GM18507 (cell line): ENCODE results near the gene POLR3C.

Source experiments
- DNase-seq: peaks from one replicate; pipeline ENCODE4 v3.0.0; 2011; ENCODE audit warnings: low read depth; ENCODE audit not compliant: insufficient read length; ENCODE audit errors: extremely low spot score
- FAIRE-seq: peaks from 2 replicates; lab custom pipeline; 2011; peaks lifted over from hg19 to GRCh38; lab: Jason Lieb, UNC

POLR3C gene

DNA sequence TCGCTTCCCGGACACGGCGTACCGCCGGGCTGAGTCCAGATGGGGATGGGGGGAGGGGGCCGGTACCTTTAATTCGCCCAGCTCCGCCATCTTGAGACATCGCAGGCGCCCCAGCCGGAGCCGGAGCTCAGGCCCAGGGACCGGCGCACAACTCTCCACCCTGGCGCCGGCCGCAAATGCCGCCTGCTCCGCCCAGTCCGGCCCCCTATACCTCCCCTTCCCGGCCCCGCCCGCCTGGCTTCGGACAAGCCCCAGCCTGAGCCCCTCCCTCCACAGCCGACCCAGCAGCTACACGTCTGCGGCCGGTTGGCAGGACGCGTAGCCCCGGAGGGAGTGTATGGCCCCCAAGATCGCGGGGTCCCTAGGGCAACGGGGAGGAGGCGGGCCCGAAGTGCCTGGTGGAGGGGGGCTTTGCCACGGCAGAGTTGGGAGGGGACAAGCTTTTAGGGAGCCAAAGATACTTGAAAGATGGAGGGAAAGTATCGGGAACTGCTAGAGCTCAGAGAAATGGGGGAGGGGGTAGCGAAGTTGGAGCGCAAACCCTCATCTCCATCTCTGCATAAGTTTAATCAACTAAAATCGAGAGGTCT lies 35.0 kb downstream of the POLR3C start, which contains the start of gene PIAS3:
Gene PIAS3 (minus strand): TSS at position 181 of the 590 bp plus-strand sequence. CDS start 91 bp downstream, at position 90.
- DNase-seq (peak; percentile 95), FAIRE-seq (peak; percentile 89)

DNA sequence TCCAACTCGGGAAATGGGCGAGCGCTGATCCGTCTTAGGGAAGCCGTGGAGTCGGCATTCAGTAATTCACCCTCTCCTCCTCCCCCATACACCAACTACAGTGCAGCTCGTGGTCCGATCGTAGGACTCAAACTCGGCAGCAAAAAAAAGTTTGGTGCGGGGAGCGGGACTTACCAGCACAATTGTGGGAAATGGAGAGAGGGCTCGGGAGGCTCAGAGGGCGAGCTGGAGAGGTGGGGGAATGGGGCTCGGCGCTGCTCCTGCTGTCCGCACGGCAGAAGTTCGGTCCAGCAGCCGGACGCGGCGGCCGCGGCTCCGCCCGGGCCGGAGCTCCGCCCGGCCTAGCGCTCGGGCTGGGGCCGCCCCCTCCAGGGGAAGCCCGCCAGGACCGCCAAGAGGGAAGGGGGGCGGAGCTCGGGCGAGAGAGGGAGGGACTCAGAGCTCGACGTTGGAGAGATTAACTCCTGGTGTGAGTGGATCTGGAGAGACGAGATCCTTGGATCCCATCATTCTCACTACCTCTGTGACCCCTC lies 35.6 kb downstream of the POLR3C start:
- FAIRE-seq: peak; percentile 87

DNA sequence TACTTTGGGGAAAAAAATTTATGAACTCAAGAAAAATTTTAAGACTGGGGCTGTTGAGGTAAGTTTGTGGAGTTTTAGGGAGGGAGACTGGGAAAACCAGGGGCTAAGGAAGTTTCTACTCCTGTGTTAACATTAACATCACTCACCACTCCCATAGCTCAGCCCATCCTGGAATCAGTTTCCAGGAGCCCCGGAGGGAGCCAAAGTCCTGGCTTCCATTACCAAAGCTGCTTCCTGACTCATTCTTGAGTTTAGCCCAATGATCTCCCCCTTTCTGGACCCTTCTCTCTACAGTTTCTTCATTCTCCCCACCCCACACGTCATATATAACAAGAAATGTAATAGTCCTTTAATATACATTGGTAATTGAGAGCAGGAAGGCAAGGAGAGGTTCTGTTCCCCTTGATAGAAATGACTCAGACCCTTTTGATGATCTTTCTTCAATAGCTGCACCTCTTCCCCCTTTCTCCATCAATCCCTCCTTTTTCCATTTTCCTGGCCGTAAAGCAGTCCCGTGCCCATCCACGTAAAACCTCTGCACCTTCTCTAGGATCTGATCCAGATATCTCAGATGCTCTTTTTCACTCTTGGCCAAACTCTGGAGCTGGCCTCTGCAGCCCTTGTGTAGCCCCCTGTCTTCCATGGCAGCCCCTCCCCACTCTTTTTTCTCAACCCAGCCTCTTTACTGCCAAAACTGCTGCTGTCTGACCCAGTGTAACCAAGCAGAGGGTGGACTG lies 39.5 kb downstream of the POLR3C start:
- no peak for FAIRE-seq
- DNase-seq: no peak

More for the DNA sequence above, 35.6 kb downstream of the POLR3C start:
- DNase-seq: peak; percentile 81

DNA sequence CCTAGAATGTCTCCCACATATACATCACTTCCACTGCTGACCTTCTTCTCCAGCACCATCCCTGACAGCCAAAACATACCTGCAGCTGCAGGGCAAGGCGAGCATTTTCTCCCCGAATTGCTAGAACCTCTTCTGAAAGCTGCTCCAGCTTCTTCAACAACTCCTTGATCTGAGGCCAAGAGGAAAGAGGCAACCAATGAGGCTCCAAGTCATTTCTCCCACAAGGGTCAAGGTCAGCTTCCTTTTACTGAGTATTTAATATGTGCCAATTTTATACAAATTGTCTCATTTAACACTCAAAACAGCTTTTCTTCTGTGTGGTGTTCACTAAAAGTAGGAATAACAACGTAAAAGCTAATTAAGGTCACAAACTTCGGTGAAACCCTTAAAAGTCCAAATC lies 44.2 kb downstream of the POLR3C start:
- FAIRE-seq: no peak
- no peak for DNase-seq

DNA sequence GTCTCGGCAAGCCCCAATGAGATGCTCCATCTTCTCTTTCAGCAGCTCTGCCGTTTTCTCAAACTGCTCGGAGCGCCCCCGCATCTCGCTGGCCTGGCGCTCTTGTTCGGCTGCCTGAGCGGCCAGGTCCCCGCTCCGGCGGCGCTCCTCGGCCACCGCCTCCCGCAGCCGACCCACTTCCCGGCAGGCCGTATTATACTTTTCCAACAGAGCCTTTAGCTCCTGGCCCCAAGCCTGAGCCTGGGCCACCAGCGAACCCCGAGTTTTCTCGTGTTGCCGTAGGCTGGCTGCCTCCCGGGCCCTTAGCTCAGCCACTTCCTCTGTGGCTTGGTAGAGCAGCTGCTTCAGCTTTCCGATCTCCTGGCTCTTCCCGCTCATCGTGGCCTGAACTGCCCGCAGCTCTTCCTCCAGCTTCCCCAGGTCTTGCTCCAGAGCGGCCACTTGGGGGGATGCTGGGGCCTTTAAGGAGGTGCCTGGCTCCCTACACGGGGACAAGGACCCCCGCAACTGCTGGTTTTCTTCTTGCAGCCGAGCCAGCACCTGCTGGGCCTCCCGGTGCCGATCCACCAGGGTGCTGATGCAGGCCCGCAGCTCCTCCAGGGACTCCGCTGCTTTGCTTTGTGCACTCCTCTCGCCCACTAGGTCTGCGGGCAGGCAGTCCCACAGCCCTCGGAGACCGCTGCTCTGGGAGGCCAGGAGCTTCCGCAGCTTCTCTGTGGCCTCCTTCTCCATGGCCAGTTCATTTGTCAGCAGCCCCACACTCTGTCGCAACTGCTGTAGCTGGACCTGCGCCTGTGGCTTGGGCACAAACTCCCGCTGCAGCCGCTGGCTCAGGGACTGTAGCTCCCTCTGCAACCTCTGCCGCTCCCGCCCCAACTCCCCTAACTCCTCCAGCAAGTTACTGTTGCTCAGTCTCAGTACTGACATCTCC lies 48.3 kb downstream of the POLR3C start:
- FAIRE-seq (peak; percentile 59), DNase-seq (peak; percentile 12)

DNA sequence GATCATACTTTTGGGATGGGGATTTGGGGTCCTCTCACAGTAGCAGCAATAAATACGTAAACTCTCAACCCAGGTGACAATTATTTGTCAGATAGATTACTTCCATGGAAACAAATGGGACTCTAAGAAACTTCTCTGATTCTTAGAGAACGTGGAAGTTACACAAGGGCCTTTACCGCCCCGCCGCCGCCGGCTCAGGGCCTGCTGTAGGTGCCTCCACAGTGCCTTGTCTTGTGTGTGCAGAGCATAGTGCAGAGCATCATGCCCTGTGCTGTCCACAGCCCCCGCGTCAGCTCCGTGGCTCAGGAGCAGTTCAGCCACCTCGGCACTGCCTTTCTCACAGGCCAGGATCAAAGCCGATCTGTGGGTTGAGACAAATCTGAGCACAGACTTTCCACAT lies 50.6 kb downstream of the POLR3C start:
- FAIRE-seq: no peak
- DNase-seq: no peak

DNA sequence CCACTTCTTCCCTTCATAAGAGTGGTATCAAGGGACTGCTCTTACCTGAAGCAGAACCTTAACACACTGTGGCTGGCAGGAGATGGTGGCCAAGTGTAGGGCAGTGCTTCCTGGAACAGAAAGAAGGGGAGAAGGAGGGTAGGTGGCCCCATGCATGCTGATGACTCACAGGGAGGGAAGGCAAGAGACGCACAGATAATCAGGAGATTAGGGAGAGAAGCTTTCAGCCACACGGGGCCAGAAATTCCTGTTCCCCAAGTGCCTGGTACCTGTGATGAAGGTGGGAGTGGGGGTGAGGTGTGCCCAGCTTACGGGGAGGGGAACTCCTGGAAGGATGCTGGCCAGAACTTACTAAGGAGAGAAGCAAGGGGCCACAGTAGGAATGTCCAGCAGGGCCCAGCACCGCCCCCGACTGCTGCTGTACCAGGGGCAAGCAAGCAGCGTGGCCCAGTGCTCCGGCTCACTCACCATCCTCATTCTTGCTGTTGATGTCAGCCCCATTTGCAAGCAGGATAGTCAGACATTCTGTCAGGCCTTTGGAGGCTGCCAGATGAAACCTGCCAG lies 54.0 kb downstream of the POLR3C start:
- no peak for FAIRE-seq

DNA sequence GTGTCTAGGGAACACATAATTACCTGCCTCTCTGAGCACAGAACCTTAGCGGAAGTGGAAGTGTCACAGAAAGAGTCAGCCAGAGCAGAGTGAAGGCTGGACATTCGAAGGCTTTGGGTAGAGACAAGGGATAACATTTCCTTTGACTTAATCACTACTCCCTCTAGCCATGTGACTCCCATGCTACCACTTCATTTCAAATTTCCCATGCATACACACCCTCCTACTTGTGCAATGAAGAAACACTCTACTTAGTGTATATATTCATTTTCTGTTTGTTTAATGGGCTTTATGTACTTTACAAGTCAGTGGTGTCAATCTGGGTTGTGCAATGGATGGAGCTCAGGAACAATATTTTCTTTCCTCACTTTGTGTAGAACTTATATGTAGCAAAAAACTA lies 54.7 kb downstream of the POLR3C start:
- FAIRE-seq (no peak), DNase-seq (no peak)

More for the DNA sequence above, 54.0 kb downstream of the POLR3C start:
- no peak for DNase-seq

DNA sequence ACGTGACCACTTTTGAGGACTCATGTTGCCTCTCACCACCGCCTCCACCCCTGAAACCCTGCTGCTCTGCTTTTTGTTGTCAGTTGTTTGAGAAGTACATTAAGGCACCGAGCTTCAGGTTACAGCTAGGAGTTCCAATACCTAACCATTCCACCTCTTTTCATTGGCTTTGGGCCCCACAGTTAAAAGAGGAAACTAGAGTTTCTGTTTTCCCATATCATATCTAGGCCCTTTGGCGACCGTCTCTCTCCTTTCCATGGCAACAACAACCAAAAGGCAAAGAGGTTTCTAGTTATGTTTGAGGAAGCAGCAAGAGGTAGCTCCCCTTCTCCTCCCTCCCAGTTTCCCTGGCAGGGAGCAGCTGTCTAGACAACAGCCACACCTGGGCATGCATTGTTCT lies 55.8 kb downstream of the POLR3C start:
- no peak for FAIRE-seq
- DNase-seq: no peak

DNA sequence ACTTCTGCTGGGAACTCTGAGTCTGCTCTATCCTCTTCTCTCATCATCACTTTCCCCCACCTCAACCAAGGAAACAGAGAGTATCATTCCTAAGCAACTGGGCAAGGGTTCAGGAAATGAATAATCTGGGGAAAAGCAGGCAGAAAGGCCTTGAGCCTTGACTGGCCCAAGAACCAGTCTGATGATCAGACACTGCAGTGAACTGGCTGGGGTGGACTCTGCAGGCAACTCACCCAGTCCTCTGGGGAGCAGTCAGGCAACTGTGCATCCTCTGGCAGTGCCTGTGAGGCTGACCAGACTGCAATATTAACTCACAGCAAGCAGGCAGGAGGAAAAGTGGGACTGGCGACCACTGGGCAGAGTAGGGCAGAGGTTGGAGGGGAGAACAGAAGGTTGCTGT lies 60.7 kb downstream of the POLR3C start:
- FAIRE-seq: no peak

DNA sequence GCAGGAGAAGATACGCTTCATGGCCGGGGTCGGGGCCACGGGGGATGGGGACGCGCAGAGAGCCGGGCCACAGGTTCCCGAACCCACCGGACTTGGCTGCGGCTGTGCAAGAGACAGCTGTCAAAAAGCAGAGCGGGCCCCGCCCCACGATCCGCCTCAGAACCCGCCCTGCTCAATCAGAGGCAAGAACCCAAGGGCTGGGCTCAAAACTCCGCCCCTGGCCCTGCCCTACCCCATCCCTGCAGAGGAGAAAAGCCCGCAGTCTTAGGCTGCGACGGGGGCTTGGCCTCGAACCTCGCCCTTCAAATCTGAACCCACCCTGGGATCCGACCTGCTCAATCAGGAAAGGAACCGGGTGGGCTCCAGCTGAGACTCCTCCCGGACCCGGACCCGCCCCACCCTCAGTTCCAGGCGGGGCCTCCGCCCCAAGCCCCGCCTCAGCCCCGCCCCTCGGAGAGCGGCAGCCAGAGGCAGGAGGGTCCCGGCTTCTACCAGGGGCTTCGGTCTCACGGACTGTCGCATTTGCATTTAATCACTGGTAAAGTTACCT lies 61.8 kb downstream of the POLR3C start, which contains the start of gene ANKRD35:
Gene ANKRD35 (minus strand): TSS at position 129 of the 550 bp plus-strand sequence. CDS start 108 bp downstream, at position 21.
- peak; percentile 83 for DNase-seq
- FAIRE-seq: peak; percentile 68

More for the DNA sequence above, 60.7 kb downstream of the POLR3C start:
- no peak for DNase-seq

DNA sequence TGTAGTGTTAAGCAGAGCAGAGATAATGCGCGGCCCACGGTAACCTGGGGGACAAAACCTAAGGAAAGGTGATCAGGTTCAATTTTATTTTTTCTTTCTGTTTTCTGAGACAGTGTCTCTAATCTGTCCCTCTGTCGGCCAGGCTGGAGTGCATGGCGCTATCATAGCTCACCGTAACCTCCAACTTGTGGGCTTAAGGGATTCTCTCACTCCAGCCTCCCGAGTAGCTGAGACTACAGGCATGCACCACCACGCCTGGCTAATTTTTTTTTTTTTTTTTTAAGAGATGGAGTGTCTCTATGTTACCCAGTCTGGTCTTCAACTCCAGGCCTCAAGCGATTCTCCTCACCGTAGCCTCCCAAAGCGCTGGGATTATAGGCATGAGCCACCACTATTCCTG lies 62.4 kb downstream of the POLR3C start:
- DNase-seq (no peak), FAIRE-seq (no peak)

DNA sequence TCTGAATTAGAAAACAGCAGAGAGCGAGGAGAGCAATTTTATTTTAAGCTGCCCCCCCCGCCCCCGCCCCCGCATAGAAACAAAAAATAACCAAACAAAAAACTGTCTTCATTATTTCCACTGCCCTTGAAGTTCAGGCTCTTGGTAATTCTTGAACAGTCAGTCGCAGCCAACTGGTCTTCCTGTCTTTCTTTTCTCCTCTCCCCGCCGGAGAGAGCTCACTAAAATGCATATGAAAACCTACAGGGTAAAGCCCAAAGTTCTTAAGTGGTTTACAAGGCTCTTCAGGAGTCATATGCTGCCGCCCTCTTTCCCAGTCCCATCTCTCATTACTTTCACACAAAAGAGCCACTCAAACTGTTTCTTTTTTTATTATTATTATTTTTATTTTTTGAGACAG lies 62.8 kb downstream of the POLR3C start:
- DNase-seq (no peak), FAIRE-seq (no peak)

DNA sequence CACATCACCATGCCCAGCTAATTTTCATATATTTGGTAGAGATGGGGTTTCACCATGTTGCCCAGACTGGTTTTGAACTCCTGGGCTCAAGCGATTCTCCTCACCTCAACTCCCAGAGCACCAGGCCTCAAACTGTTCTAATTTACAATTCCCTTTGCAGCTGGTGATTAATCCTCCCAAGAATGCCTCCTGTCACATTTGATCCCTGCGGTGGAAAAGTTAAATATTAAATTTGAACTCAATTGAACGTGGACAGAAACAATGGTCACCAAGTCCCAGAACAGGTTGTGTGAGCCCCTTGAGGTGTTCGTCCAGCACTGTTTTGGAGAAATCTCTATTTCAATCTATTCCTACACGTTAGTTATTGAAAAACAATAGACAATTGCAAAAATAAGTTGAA lies 63.6 kb downstream of the POLR3C start:
- DNase-seq: no peak
- no peak for FAIRE-seq

DNA sequence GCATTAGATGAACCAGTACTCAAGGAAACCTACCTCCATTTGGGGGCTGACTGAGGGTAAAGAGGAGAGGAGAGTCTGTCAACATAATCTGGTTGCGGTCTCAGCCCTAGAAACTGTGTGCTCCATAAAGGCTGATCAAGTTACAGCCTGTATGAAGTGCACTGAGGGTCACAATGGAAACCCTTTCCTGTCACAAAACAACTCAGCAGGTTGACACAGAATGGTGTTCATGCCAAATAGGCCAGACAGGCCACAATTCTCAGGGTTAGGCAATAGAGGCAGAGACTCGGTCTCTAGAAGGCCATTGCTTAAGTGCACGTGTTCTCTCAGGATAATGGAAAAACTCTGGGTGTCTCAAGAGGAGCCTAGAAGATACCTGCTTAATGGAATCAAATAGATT lies 65.7 kb downstream of the POLR3C start:
- no peak for DNase-seq
- no peak for FAIRE-seq

DNA sequence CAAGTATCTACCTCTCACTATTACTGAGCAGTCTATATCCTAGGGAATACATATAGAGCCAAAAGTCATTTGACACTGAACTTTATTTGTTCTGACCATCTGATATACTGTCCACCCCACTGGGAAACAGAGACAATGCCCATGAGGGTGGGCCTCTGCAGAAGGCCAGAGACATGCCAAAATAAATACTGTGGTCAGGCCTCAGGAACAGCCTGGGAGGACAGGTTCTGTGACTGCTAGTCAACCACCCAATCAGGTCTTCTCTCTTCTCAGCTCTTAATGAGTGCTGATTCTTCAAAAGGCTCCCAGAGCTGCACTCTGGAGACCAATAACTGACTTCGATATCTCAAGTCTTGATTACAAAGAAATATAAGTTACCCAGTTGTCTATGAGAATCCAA lies 67.1 kb downstream of the POLR3C start:
- FAIRE-seq (no peak), DNase-seq (no peak)

DNA sequence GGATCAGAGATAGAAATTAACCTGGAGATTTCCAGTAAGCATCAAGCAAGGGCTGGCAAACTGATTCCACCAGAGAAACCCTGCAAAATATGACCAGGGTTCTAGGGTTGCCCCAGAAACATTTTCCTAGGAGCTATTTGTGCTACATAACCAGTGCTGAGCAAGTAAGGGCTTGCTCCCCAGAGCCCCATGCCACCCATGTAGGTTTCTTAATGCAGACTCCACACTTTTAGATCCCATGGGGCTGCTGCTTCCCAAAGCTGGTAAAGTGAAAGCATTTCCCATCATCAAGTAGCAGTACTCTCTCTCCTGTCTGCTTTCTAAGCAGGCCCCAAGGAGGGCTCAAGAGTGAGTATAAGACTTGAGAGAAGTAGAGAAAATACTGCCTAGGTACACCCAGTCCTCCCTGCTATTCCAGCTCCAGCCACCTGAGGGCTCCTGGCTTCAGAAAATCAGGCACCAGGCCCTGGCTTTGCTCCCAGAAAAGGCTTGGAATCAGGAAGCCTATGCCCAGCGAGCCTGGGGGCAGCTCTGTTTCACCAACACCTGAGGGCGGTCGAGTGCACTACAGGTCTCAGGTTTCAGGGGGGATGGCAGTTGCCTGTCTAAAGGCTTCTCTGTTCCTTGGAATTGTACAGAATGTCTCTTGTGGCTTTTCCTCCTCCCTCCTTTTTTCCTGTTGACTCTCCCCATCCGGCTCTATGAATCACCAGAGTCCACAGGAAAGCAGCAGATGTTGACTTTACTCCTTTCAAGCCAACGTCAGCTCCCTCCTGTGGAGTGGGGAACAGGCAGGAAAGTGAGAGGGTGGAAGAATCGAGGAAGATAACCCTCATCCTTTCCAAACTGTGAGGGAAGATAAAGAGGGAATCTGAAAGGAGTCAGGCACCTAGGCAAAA lies 67.8 kb downstream of the POLR3C start:
- peak; percentile 38 for FAIRE-seq
- peak; percentile 47 for DNase-seq

DNA sequence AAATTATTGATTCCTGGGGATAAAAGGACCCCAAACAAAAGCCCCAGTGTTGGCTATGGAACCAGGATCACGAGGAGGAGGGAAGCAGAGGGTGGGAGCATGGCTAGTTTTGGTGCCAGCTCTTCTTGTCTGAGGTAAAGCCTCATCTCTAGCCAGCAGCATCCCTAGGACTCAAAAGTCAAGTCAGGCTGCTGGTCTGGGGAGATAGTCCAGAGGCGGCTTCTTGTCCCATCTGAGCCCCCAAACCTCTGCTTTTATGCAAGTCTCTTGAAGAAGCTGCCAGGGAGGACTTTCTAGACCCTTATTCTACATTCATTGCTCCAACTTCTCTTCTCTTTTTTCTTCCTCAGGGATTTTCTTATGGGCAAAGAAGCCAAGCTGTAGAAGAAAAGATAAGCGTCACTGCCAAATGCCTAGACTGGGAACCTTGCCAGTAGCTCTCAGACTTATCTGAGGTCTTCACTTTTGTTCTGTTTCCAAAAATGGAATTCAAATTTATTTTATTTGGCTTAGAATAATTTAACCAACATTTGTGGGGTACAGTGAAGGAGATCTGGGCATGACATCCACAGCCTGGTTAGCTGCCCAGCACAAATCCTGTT lies 68.6 kb downstream of the POLR3C start:
- DNase-seq: no peak
- no peak for FAIRE-seq
